PC-3 (cell line): ENCODE data around the gene ZNF835.

ENCODE experiments used
- CTCF ChIP-seq: fragments of 300-600 bp; sonication (generic); conservative IDR thresholded peaks from 2 replicates; pipeline ENCODE4 v1.5.1; 2017; ENCODE audit warnings: antibody characterized with exemption, low read depth, mild to moderate bottlenecking, low read length
- EZH2 ChIP-seq: fragments of 300-600 bp; sonication (generic); IDR thresholded peaks from one replicate; pipeline ENCODE4 v1.6.1; 2017; ENCODE audit warnings: antibody characterized with exemption, mild to moderate bottlenecking, low read length; ENCODE audit not compliant: unreplicated experiment
- EZH2phosphoT487 ChIP-seq: fragments of 300-600 bp; sonication (generic); IDR thresholded peaks from 2 replicates; pipeline ENCODE4 v1.6.1; 2018; ENCODE audit warnings: mild to moderate bottlenecking, antibody characterized with exemption, low read length, borderline replicate concordance

- TF ChIP-seq CTCF = peak; percentile 49
- no peak for TF ChIP-seq EZH2
- no peak for TF ChIP-seq EZH2phosphoT487
Measured at GRCh38 chr19:56689198-56689597, 17.6 kb upstream of the ZNF835 start.
